HUES48 (cell line): ENCODE measurements around the gene KRT2.
"Not testable (repeated sequence)": the region's sequence is repeated elsewhere in the genome, so short reads cannot be mapped to it uniquely, and the experiment has no call there.

Experiments
- H3K27ac ChIP-seq: one replicate; pipeline ENCODE4 v1.7.0; 2013; ENCODE audit warnings: low read depth, low read length, inconsistent platforms
- H3K27me3 ChIP-seq: 2 replicates; pipeline ENCODE4 v1.6.1; 2013; ENCODE audit warnings: mild to moderate bottlenecking, low read length; ENCODE audit not compliant: control insufficient read depth, insufficient read depth
- H3K36me3 ChIP-seq: 2 replicates; pipeline ENCODE4 v1.6.1; 2013; ENCODE audit warnings: low read length; ENCODE audit not compliant: control insufficient read depth, insufficient read depth
- H3K4me1 ChIP-seq: 2 replicates; pipeline ENCODE4 v1.6.1; 2013; ENCODE audit warnings: mild to moderate bottlenecking, low read length; ENCODE audit not compliant: control insufficient read depth, insufficient read depth
- H3K4me3 ChIP-seq: 2 replicates; pipeline ENCODE4 v1.5.1; 2013; ENCODE audit warnings: mild to moderate bottlenecking, low read depth, low read length
- H3K9ac ChIP-seq: 2 replicates; pipeline ENCODE4 v1.6.1; 2013; ENCODE audit warnings: mild to moderate bottlenecking, low read depth, low read length, moderate library complexity
- H3K9me3 ChIP-seq: 2 replicates; pipeline ENCODE4 v1.6.1; 2013; ENCODE audit warnings: low read length; ENCODE audit not compliant: control insufficient read depth, insufficient read depth

Gene KRT2

GRCh38 chr12:52674433-52674775 is 22.4 kb upstream of the KRT2 start:
- Histone ChIP-seq H3K27ac (no peak overlapping the region), H3K4me3 (no peak overlapping the region), H3K9me3 (no peaks in the 10 kb centered on the region), H3K27me3 (no peaks in the 10 kb centered on the region), H3K4me1 (no peaks in the 10 kb centered on the region), H3K36me3 (no peaks in the 10 kb centered on the region), H3K9ac (no peak overlapping the region)

DNA sequence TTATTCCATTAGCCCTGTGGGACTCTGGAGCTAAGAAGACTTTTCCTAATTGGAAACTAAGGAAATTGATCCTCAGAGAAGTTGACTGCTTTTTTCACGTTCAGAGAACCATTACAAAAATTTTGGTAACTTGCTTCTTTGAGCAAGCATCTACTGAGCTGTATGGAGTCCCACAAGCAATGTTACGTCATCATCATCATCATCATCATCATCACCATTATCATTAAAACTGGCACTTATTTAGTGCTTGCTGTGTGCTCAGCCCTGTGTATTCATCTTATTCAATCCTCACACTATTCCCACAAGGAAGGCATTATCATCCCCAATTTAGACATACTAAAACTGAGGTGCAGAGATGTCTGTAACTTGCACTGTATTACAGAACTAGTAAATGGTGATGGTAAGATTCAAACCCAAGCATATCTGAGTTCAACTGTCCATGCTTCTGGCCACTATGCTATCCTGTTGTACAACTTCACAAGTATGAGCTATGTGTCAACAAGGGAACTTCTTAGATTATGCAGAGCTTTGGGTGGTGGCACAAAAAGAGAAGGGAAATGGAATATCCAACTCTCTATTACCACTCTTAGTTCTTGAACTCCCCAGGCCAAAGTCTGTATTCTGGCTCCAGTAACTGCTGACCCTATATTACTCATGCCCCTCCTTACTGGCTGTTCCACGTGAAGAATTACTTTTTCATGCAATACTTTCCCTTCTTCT is 21.9 kb upstream of the KRT2 start:
- H3K27me3 ChIP-seq = no peaks in the 10 kb centered on the region
- H3K9ac ChIP-seq = no peak overlapping the region
- H3K4me3 ChIP-seq = no peak overlapping the region
- no peaks in the 10 kb centered on the region for H3K36me3 ChIP-seq
- H3K4me1 ChIP-seq = no peaks in the 10 kb centered on the region
- H3K9me3 ChIP-seq = no peaks in the 10 kb centered on the region
- no peak overlapping the region for H3K27ac ChIP-seq

DNA sequence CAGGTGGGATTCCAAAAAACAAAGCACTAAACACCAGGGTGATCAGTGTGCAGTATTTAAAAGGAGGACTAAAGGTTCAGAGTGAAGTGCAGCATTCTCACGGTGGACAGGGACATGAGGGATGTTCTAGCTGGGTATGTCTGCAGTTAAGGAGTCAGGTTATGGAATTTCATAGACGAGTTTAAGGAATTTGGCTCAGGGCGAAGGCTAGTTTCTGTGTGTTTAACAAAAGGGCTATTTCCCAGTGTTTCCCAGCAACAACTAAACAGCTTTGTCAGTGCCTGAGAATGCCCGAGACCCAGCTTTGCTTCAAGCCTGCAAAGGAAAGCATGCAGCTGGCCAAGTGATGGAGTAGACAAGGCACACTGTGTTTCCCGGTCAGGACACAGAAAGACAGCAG is 21.2 kb upstream of the KRT2 start:
- Histone ChIP-seq H3K4me3 (no peak overlapping the region), H3K27me3 (no peaks in the 10 kb centered on the region), H3K27ac (no peak overlapping the region), H3K9ac (no peak overlapping the region), H3K9me3 (no peaks in the 10 kb centered on the region), H3K36me3 (no peaks in the 10 kb centered on the region), H3K4me1 (no peaks in the 10 kb centered on the region)

GRCh38 chr12:52672321-52672933 is 20.4 kb upstream of the KRT2 start:
- H3K9ac ChIP-seq = no peak overlapping the region
- H3K4me3 ChIP-seq = no peak overlapping the region
- no peak overlapping the region for H3K27ac ChIP-seq
- H3K27me3 ChIP-seq = no peaks in the 10 kb centered on the region
- no peaks in the 10 kb centered on the region for H3K4me1 ChIP-seq
- H3K36me3 ChIP-seq = no peaks in the 10 kb centered on the region
- no peaks in the 10 kb centered on the region for H3K9me3 ChIP-seq

- no peaks in the 10 kb centered on the region for H3K27me3 ChIP-seq
- H3K27ac ChIP-seq = no peak overlapping the region
- H3K36me3 ChIP-seq = no peaks in the 10 kb centered on the region
These were observed 18.9 kb upstream of the KRT2 start for GRCh38 chr12:52670961-52671360.

GRCh38 chr12:52670506-52670905 is 18.5 kb upstream of the KRT2 start:
- Histone ChIP-seq H3K27ac (no peak overlapping the region), H3K36me3 (no peaks in the 10 kb centered on the region), H3K9me3 (no peaks in the 10 kb centered on the region), H3K4me3 (no peak overlapping the region), H3K27me3 (no peaks in the 10 kb centered on the region), H3K4me1 (no peaks in the 10 kb centered on the region), H3K9ac (no peak overlapping the region)

More at GRCh38 chr12:52670961-52671360, 18.9 kb upstream of the KRT2 start:
- Histone ChIP-seq H3K4me3 (no peak overlapping the region), H3K4me1 (no peaks in the 10 kb centered on the region), H3K9me3 (no peaks in the 10 kb centered on the region), H3K9ac (no peak overlapping the region)

GRCh38 chr12:52669941-52670340 is 17.9 kb upstream of the KRT2 start:
- not testable (repeated sequence) for H3K4me1 ChIP-seq, H3K9ac ChIP-seq, H3K27me3 ChIP-seq

DNA sequence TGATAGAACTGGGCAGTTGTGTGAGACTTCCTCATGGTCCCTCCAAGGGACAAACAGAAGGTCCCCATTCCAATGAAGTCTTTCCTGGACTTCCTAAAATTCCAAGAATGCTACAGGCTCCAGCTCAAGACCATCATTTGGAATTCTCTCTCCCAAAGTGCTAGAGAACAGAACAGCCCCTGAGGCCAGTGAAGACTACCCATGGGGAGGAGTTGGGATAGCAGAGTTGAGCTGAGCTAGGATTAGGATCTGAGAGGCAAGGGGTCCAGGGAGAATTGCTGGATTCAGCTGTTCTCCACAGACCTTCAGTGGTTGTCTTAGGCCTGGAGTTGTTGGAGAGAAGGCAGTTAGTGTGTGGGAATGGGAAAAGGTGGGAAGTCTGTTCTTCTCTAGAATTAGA is 17.4 kb upstream of the KRT2 start:
- Histone ChIP-seq H3K4me3 (no peak overlapping the region), H3K27me3 (no peaks in the 10 kb centered on the region), H3K4me1 (no peaks in the 10 kb centered on the region), H3K27ac (no peak overlapping the region), H3K36me3 (no peaks in the 10 kb centered on the region), H3K9ac (no peak overlapping the region), H3K9me3 (no peaks in the 10 kb centered on the region)

More at GRCh38 chr12:52669941-52670340, 17.9 kb upstream of the KRT2 start:
- H3K4me3 ChIP-seq, H3K36me3 ChIP-seq, H3K9me3 ChIP-seq, H3K27ac ChIP-seq: not testable (repeated sequence)

DNA sequence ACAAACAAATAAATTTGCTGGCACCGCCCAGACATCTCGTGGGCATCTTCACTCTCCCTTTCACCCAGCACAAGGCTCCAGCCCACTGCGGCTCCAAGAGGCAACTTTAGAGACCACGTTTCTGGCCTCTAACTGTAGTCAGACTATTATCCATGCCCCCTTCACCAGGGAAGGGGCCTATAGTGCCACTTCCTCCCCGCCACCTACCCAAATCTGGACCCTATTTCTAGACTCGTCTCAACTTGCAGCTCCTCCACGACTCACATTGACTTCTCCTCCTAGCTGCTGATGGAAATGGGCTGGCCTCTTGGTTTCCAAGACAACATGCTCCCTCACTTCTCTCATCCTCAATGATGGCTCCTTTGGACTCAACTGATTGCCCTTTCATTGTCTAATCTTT is 15.9 kb upstream of the KRT2 start:
- no peak overlapping the region for H3K27ac ChIP-seq
- no peaks in the 10 kb centered on the region for H3K36me3 ChIP-seq
- H3K9me3 ChIP-seq = no peaks in the 10 kb centered on the region
- no peaks in the 10 kb centered on the region for H3K4me1 ChIP-seq
- H3K4me3 ChIP-seq = no peak overlapping the region
- H3K27me3 ChIP-seq = no peaks in the 10 kb centered on the region; the same call in 1 of the 2 replicates
- no peak overlapping the region for H3K9ac ChIP-seq

GRCh38 chr12:52667509-52667908 is 15.5 kb upstream of the KRT2 start:
- Histone ChIP-seq H3K36me3 (no peaks in the 10 kb centered on the region), H3K4me1 (no peaks in the 10 kb centered on the region), H3K27me3 (no peaks in the 10 kb centered on the region; the same call in 1 of the 2 replicates), H3K9ac (no peak overlapping the region), H3K27ac (no peak overlapping the region), H3K4me3 (no peak overlapping the region), H3K9me3 (no peaks in the 10 kb centered on the region)

DNA sequence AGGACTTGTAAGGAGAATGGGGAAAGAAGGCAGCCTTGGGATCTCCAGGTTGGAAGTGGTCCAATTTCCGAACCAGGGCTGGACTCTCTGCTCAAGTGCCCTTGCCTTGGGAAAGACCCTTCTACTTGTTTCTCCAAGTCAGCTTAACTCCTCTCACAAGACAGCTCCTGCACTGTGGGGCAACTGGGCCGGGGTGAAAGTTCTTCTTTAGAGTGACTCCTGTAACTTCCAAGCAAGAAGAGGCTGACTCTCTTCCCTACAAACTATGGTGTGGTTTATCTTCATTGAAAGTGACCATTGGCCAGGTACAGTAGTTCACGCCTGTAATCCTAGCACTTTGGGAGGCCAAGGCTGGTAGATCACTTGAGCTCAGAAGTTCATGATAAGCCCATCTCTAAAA is 14.5 kb upstream of the KRT2 start:
- Histone ChIP-seq H3K4me3 (no peak overlapping the region), H3K4me1 (no peaks in the 10 kb centered on the region), H3K27me3 (no peaks in the 10 kb centered on the region; the same call in 1 of the 2 replicates), H3K9ac (no peak overlapping the region), H3K9me3 (no peaks in the 10 kb centered on the region), H3K36me3 (no peaks in the 10 kb centered on the region), H3K27ac (no peak overlapping the region)
